Activated effector memory CD4-positive, alpha-beta T cell treated with anti-CD3 and anti-CD28 coated beads, Interleukin-2, amount 50 U/mL, for 16 hours (primary cell): Measurements from ENCODE around the gene GCH1.
"Not testable (repeated sequence)": the region's sequence is repeated elsewhere in the genome, so short reads cannot be mapped to it uniquely, and the experiment has no call there.

Source experiments
- DNase-seq: peaks from one replicate; pipeline ENCODE4 v3.0.0-alpha.2; 2020

The GCH1 gene

DNA sequence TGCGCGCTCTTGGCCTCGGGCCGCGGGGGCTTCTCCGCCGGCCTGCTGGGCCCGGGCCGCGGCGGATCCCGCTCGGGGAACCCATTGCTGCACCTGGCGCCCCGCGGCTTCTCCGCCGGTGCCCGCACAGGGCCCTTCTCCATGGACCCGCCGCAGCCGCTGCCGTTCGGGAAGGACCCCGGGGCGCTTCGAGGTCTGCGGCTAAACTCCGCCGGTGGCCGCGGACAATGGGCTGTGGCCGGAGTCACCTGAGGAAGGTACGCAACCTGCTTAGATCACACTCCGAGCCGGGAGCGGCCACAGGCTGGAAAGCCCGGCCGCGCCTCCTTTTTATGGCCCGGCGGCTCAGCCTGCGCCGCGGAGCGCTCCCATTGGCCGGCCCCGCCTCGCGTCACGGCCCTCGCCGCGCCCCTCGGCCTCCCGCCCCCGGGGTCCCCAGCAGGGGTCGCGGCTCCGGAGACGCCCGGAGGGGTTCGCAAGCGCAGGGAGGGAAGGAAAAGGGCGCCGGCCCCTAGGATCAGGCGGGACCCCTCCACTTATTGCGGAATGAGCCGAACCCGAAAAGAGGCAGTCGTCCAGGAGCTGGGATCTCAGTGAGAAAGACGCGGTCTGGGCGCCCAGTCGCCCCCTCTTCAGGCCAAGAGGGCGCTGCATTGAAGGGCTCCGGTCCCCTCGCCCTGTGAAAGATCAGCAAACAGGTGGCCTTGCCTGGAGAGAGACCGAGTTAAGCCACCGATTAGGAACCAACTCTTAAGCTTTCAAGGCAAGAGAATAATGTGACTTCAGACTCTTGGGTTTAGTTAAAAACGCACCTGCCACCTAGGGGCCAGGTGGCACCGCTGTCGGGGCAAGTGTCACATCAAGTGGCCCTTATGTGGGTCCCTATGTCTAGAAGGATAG, at the start of gene GCH1:
Gene GCH1, minus strand, starts transcription at position 306 of the 900 bp plus-strand sequence. Its CDS starts 163 bp downstream, at position 143.
- peak; percentile 93 for DNase-seq

GRCh38 chr14:54947230-54947629, 44.6 kb upstream of the GCH1 start:
- no peak for DNase-seq

GRCh38 chr14:54946500-54946899, 43.9 kb upstream of the GCH1 start:
- no peak for DNase-seq

DNA sequence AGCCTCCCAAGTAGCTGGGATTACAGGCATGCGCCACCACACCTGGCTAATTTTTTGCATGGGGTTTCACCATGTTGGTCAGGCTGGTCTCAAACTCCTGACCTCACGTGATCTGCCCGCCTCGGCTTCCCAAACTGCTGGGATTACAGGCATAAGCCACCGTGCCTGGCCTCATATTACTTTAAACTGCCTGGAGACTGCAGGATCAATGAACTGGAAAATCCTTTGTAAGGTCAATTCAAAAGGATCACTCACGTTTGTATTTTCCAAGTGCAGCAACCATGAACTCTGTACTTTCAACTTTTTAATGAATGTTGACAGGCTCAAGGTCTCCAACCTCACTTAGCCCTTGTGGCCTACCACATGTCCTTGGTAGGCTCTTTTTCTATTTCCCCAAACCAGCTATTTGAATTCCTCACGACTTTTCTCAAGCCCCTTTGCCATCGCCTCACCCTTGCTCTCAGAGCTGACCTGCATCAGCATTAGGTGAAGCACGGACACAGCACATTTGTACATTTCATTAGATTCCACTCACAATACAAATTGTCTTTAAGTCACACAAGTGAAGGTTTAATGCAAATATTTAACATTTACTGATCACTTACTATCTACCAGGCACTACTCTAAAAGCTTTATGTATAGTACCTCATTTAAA, 42.2 kb upstream of the GCH1 start:
- no peak for DNase-seq

GRCh38 chr14:54942913-54943312, 40.3 kb upstream of the GCH1 start:
- no peak for DNase-seq

DNA sequence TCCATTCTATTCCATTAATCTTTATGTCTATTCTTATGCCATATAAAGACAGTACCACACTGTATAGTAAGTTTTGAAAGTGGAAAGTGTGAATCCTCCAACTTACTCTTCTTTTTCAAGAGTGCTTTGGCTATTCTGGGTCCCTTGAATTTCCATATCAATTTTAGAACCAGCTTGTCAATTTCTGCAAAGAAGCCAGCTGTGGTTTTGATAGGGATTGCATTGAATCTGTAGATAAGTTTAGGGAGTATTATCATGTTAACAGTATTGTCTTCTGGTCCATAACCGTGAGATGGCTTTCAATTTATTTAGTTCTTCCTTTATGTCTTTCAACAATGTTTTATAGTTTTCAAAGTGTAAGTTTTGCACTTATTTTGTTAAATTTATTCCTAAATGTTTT, 34.2 kb upstream of the GCH1 start:
- no peak for DNase-seq

DNA sequence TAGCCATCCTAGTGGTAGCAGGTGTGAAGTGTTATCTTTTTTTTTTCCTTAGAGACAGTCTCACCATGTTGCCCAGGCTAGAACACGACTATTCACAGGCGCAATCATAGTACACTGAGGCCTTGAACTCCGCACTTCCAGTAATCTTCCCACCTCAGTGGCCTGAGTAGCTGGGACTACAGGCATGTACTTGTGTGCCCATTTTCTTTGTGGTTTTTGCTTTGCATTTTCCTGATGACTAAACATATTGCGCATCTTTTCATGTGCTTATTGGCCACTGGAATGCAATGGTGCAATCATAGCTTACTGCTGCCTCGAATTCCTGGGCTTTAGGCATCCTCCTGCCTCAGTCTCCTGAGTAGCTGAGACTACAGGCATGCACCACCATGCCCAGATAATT, 33.3 kb upstream of the GCH1 start:
- DNase-seq: no peak

DNA sequence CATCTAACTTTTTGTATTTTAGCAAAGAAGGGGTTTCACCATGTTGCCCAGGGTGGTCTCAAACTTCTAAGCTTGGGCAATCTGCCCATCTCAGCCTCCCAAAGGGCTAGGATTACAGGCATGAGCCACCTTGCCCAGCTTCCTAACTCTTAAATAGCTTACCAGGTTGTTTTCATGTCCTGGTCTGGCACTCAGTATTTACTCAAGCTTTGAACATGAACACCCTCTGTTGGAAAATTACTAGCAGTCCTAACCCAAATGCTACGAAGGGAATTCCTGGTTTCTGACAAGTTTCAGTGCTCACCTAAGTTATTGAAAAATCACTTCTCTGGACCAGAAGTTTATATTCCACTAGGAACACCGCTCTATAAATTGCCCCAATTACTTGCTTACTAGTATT, 32.5 kb upstream of the GCH1 start:
- DNase-seq: no peak

DNA sequence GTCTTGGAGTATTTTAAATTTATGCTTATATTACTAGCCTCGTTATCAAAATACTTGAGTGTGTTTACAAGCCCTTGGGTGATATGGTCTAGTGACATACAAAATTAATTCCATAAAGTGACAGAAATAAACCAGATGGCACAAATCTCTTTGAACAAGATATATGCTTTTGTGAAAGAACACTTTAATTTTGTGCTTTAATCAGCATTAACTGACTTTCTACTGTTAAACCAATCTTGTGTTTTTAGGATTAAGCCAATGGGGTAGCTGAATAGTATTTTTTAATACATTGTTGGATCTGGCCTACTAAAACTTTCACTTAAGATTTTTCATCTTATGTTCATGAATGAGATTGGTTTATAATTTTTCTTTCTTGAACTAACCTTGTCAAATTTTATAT, 30.4 kb upstream of the GCH1 start:
- no peak for DNase-seq

DNA sequence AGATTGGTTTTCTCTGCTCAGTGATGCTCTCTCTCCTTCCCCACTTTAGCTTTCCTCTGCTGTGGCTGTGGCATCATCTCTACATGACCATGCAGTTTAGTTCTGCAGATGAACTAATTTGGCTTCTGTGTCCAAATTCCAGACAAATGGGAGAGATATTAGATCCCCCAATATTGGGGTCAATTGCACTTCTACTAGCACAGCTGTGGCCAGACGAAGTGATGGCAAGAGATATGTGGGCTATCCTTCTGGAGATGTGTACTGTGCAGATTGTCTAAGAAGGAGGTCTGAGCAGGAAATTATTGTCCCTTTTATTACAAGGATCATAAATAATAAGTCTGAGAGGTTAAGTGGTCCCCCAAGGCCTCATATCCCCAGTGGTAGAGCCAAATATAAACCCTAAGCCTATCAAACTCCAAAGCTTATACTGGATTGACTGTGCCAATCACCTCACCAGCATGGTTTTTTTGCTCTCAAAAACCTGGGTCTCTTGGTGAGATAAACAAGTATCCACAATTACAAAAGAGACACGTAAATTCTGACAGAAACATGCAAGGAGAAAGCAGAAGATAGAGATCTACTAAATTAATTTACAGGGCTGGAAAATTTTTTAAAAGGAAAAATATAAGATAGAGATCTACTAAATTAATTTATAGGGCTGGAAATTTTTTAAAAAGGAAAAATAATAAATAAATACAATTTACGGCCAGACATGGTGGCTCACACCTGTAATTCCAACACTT, 29.1 kb upstream of the GCH1 start:
- DNase-seq: no peak

GRCh38 chr14:54931101-54931500, 28.5 kb upstream of the GCH1 start:
- no peak for DNase-seq

- DNase-seq: no peak
Measured at GRCh38 chr14:54929556-54929955, 26.9 kb upstream of the GCH1 start.

- no peak for DNase-seq
Measured at GRCh38 chr14:54928216-54928615, 25.6 kb upstream of the GCH1 start.

- no peak for DNase-seq
Measured at GRCh38 chr14:54927551-54927950, 24.9 kb upstream of the GCH1 start.

- DNase-seq: not testable (repeated sequence)
Measured at GRCh38 chr14:54926570-54926969, 23.9 kb upstream of the GCH1 start.

DNA sequence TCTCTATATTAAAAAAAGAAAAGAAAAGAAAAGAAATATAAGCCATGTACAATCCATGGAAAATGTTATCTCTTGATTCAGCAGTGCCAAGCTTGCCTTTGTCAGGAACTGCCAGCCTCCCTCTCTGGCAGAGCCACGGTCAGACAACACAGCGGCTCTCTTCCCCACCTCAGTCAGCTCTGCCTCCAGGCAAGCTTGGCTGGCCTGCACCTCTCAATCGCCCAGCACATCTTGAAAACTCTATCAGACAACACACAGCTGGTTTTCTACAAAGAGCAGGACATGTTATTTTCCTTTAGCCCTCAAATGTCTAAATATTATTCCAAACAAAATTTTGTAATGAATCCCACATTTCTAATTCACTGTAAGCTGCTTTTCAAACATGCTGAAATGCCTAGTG, 20.0 kb upstream of the GCH1 start:
- DNase-seq: no peak

- DNase-seq: no peak
Measured at GRCh38 chr14:54920052-54920451, 17.4 kb upstream of the GCH1 start.

DNA sequence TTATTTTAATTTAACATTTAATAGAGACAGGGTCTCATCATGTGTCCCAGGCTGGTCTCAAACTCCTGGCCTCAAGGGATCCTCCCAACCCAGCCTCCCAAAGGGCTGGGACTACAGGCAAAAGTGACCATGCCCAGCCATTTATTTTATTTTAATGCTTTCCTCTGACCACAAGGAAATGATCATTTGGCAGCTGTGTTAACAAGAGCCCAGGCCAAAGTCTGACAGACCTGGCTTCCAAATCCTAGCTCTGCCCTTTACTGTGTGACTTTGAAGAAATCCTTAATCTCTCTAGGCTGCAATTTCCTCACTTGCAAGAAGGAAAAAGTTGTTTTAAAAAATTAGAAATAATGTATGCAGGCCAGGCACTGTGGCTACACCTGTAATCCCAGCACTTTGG, 16.7 kb upstream of the GCH1 start:
- DNase-seq: no peak

- no peak for DNase-seq
Measured at GRCh38 chr14:54918427-54918826, 15.8 kb upstream of the GCH1 start.

DNA sequence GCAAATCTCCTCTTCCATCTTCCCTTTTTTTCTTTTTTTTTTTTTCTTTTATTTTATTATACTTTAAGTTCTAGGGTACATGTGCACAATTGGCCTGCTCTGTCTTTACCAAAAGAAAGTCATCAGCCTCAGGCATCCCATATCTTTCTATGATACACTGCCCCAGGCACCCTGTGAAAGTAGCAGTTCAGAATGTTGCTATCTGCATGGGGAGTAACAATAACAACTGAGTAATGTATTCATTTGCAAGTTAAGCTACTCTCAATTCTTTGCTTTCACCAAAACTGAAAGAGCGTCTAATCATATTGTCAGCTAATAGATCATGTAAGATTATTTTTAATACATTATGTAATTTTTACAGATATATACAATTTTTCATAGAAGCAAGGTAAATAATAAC, 13.5 kb upstream of the GCH1 start:
- DNase-seq: no peak

DNA sequence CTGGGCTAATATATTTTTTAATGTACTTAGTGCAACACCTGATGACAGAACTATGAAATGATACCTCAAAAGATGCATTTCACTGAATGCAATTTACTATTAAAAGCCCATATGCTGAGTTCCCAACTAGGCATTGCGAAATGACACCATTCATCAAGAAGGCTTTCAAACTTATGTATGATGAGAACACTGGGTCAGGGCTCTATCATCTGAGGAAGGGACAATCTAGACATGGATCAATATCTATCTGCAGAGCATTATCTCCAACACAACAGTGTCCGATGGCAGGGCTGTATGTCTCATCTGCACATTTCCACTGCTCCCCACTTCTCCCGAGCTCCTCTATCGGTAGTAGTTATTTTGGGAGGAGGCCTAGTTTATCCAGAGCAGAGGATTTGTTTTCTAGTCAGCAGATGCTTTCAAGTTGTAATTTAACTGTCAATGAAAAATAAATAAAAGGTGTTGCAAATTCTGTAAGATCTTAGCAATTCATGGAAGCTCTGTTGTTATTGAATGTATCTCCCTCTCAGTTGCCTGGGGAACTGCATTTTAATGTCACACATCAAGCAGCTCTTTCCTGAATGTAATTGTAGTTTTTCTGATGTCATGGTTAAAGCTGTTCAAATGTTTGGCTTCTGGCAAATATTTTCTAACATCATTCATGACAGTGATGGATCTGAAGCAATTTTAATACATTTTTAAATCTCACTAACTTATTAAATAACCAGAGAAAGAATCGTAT, 7.4 kb upstream of the GCH1 start:
- DNase-seq: no peak

- DNase-seq: not testable (repeated sequence)
Measured at GRCh38 chr14:54908973-54909372, 6.3 kb upstream of the GCH1 start.

- DNase-seq: no peak
Measured at GRCh38 chr14:54908190-54908589, 5.6 kb upstream of the GCH1 start.
